ENCODE data around the gene WDR47. TPM values are rescaled to one million over a fixed set of nuclear protein-coding genes. Genes with fewer than 3 reads are reported as not detected.

WDR47 gene
- total and polyA plus RNA-seq, 2 of the 8 experiments (the other 6 are each of a cell fraction or from before 2014, with no cell fraction given), result 1.9 to 6.7 TPM

DNA sequence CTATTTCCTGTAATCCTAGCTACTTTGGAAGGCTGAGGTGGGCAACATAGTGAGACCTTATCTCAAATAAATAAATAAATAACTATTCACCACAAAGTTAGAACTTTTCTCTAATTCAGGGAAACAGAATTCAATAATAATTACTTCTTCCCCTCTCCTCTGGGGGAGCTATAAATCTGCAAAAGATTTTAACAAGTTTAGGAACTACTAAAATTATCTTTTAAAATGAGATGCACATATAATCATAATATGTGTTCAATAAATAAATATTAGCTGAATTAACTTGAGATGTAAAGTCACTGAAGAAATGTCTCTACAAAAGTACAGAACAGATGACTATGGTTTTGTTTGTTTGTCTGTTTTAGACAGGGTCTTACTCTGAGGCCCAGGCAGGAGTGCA lies 14.1 kb downstream of the WDR47 start (continued):
- TF ChIP-seq, protein P1, sequence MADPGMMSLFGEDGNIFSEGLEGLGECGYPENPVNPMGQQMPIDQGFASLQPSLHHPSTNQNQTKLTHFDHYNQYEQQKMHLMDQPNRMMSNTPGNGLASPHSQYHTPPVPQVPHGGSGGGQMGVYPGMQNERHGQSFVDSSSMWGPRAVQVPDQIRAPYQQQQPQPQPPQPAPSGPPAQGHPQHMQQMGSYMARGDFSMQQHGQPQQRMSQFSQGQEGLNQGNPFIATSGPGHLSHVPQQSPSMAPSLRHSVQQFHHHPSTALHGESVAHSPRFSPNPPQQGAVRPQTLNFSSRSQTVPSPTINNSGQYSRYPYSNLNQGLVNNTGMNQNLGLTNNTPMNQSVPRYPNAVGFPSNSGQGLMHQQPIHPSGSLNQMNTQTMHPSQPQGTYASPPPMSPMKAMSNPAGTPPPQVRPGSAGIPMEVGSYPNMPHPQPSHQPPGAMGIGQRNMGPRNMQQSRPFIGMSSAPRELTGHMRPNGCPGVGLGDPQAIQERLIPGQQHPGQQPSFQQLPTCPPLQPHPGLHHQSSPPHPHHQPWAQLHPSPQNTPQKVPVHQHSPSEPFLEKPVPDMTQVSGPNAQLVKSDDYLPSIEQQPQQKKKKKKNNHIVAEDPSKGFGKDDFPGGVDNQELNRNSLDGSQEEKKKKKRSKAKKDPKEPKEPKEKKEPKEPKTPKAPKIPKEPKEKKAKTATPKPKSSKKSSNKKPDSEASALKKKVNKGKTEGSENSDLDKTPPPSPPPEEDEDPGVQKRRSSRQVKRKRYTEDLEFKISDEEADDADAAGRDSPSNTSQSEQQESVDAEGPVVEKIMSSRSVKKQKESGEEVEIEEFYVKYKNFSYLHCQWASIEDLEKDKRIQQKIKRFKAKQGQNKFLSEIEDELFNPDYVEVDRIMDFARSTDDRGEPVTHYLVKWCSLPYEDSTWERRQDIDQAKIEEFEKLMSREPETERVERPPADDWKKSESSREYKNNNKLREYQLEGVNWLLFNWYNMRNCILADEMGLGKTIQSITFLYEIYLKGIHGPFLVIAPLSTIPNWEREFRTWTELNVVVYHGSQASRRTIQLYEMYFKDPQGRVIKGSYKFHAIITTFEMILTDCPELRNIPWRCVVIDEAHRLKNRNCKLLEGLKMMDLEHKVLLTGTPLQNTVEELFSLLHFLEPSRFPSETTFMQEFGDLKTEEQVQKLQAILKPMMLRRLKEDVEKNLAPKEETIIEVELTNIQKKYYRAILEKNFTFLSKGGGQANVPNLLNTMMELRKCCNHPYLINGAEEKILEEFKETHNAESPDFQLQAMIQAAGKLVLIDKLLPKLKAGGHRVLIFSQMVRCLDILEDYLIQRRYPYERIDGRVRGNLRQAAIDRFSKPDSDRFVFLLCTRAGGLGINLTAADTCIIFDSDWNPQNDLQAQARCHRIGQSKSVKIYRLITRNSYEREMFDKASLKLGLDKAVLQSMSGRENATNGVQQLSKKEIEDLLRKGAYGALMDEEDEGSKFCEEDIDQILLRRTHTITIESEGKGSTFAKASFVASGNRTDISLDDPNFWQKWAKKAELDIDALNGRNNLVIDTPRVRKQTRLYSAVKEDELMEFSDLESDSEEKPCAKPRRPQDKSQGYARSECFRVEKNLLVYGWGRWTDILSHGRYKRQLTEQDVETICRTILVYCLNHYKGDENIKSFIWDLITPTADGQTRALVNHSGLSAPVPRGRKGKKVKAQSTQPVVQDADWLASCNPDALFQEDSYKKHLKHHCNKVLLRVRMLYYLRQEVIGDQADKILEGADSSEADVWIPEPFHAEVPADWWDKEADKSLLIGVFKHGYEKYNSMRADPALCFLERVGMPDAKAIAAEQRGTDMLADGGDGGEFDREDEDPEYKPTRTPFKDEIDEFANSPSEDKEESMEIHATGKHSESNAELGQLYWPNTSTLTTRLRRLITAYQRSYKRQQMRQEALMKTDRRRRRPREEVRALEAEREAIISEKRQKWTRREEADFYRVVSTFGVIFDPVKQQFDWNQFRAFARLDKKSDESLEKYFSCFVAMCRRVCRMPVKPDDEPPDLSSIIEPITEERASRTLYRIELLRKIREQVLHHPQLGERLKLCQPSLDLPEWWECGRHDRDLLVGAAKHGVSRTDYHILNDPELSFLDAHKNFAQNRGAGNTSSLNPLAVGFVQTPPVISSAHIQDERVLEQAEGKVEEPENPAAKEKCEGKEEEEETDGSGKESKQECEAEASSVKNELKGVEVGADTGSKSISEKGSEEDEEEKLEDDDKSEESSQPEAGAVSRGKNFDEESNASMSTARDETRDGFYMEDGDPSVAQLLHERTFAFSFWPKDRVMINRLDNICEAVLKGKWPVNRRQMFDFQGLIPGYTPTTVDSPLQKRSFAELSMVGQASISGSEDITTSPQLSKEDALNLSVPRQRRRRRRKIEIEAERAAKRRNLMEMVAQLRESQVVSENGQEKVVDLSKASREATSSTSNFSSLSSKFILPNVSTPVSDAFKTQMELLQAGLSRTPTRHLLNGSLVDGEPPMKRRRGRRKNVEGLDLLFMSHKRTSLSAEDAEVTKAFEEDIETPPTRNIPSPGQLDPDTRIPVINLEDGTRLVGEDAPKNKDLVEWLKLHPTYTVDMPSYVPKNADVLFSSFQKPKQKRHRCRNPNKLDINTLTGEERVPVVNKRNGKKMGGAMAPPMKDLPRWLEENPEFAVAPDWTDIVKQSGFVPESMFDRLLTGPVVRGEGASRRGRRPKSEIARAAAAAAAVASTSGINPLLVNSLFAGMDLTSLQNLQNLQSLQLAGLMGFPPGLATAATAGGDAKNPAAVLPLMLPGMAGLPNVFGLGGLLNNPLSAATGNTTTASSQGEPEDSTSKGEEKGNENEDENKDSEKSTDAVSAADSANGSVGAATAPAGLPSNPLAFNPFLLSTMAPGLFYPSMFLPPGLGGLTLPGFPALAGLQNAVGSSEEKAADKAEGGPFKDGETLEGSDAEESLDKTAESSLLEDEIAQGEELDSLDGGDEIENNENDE (IDR thresholded peaks at IDR 0.05; ENCODE audit: insufficient replicate concordance, low read length), result no peak
- TF ChIP-seq HDAC2 (IDR thresholded peaks at IDR 0.05; ENCODE audit: borderline replicate concordance in 1 of 2, low read depth in 2 of 2, low read length in 2 of 2) (no peak), SIN3A (conservative IDR thresholded peaks at IDR 0.05 in 1 of 2, IDR thresholded peaks at IDR 0.05 in 1 of 2; ENCODE audit: low read depth in 1 of 2, low read length in 2 of 2) (no peak), USF2 (IDR thresholded peaks at IDR 0.05; ENCODE audit: low read length) (no peak), SIX5 (IDR thresholded peaks at IDR 0.05; ENCODE audit: low read depth, low read length) (no peak), CHD1 (IDR thresholded peaks at IDR 0.05; ENCODE audit: low read depth, low read length) (no peak)
- TF ChIP-seq, protein P2, sequence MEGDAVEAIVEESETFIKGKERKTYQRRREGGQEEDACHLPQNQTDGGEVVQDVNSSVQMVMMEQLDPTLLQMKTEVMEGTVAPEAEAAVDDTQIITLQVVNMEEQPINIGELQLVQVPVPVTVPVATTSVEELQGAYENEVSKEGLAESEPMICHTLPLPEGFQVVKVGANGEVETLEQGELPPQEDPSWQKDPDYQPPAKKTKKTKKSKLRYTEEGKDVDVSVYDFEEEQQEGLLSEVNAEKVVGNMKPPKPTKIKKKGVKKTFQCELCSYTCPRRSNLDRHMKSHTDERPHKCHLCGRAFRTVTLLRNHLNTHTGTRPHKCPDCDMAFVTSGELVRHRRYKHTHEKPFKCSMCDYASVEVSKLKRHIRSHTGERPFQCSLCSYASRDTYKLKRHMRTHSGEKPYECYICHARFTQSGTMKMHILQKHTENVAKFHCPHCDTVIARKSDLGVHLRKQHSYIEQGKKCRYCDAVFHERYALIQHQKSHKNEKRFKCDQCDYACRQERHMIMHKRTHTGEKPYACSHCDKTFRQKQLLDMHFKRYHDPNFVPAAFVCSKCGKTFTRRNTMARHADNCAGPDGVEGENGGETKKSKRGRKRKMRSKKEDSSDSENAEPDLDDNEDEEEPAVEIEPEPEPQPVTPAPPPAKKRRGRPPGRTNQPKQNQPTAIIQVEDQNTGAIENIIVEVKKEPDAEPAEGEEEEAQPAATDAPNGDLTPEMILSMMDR (IDR thresholded peaks at IDR 0.05; ENCODE audit: control extremely low read depth in 1 of 3, insufficient read depth in 1 of 3, low read depth in 1 of 3, low read length in 3 of 3), result no peak
